Measurements from ENCODE around the gene TFB2M. TPM values are rescaled to one million over a fixed set of nuclear protein-coding genes. Genes with fewer than 3 reads are reported as not detected.
A peak's percentile ranks its signal among the peaks of the same experiment; 100 is the strongest.

Gene TFB2M
- polyA plus RNA-seq, 6 donors from 2014 or later = 19.2 to 24.0 (median 22.6) TPM

GRCh38 chr1:246513619-246514343 lies 52.3 kb downstream of the TFB2M start:
- no peak overlapping the region for H3K4me3 Mint-ChIP-seq
- no peak overlapping the region for H3K27ac Mint-ChIP-seq
- no peaks in the 10 kb centered on the region for H3K27me3 Mint-ChIP-seq
- ATAC-seq (ENCODE audit: low read depth in 2 of 2) (no peak), DNase-seq (no peak)
- H3K9me3 Mint-ChIP-seq = peaks cover 0 to 23% (median 16%) of the 10 kb centered on the region in 7 donors
- H3K4me1 Mint-ChIP-seq = no peaks in the 10 kb centered on the region
- H3K36me3 Mint-ChIP-seq = no peaks in the 10 kb centered on the region

GRCh38 chr1:246513041-246513440 lies 53.0 kb downstream of the TFB2M start:
- H3K9me3 Mint-ChIP-seq = peaks cover 0 to 23% (median 16%) of the 10 kb centered on the region in 7 donors
- peak overlapping the region in 1 of 6 donors; percentile 57 for H3K27ac Mint-ChIP-seq
- no peak for DNase-seq
- no peaks in the 10 kb centered on the region for H3K36me3 Mint-ChIP-seq
- H3K27me3 Mint-ChIP-seq = no peaks in the 10 kb centered on the region
- H3K4me3 Mint-ChIP-seq = no peak overlapping the region
- ATAC-seq (ENCODE audit: low read depth in 2 of 2) = no peak
- H3K4me1 Mint-ChIP-seq = peaks cover 0 to 2% (median 0%) of the 10 kb centered on the region in 3 donors

- Mint-ChIP-seq H3K27ac (no peak overlapping the region), H3K9me3 (peaks cover 0 to 23% (median 16%) of the 10 kb centered on the region in 7 donors), H3K27me3 (no peaks in the 10 kb centered on the region), H3K36me3 (no peaks in the 10 kb centered on the region), H3K4me1 (peaks cover 2 to 6% (median 3%) of the 10 kb centered on the region in 3 donors), H3K4me3 (peak overlapping the region in 2 of 8 donors; percentile 35 to 60)
- ATAC-seq (ENCODE audit: low read depth in 2 of 2) = no peak
- no peak for DNase-seq
Observed at GRCh38 chr1:246512635-246513034, 53.4 kb downstream of the TFB2M start.

GRCh38 chr1:246512230-246512629 lies 53.8 kb downstream of the TFB2M start:
- Mint-ChIP-seq H3K9me3 (peaks cover 0 to 23% (median 16%) of the 10 kb centered on the region in 7 donors), H3K27me3 (no peaks in the 10 kb centered on the region), H3K4me3 (no peak overlapping the region), H3K27ac (no peak overlapping the region), H3K4me1 (peaks cover 6 to 10% (median 7%) of the 10 kb centered on the region in 3 donors), H3K36me3 (no peaks in the 10 kb centered on the region)
- ATAC-seq (ENCODE audit: low read depth in 2 of 2) = no peak
- no peak for DNase-seq

GRCh38 chr1:246511203-246511602 lies 54.9 kb downstream of the TFB2M start:
- Mint-ChIP-seq H3K27me3 (no peaks in the 10 kb centered on the region), H3K4me3 (no peak overlapping the region), H3K4me1 (peaks cover 12 to 14% (median 12%) of the 10 kb centered on the region in 3 donors), H3K9me3 (peaks cover 0 to 23% (median 16%) of the 10 kb centered on the region in 7 donors), H3K27ac (no peak overlapping the region), H3K36me3 (no peaks in the 10 kb centered on the region)
- DNase-seq = no peak
- ATAC-seq (ENCODE audit: low read depth in 2 of 2) = no peak

GRCh38 chr1:246510147-246511030 lies 55.7 kb downstream of the TFB2M start:
- H3K36me3 Mint-ChIP-seq = no peaks in the 10 kb centered on the region
- H3K4me3 Mint-ChIP-seq = no peak overlapping the region
- ATAC-seq (ENCODE audit: low read depth in 2 of 2) = no peak
- H3K27me3 Mint-ChIP-seq = no peaks in the 10 kb centered on the region
- peaks cover 20 to 22% (median 20%) of the 10 kb centered on the region in 3 donors for H3K4me1 Mint-ChIP-seq
- peaks cover 0 to 17% (median 10%) of the 10 kb centered on the region in 7 donors for H3K9me3 Mint-ChIP-seq
- H3K27ac Mint-ChIP-seq = no peak overlapping the region
- DNase-seq = no peak

GRCh38 chr1:246508897-246509688 lies 57.0 kb downstream of the TFB2M start:
- Mint-ChIP-seq H3K4me1 (peaks cover 21 to 25% (median 23%) of the 10 kb centered on the region in 3 donors), H3K9me3 (peaks cover 0 to 6% (median 0%) of the 10 kb centered on the region in 7 donors), H3K27me3 (no peaks in the 10 kb centered on the region), H3K4me3 (peak overlapping the region in 3 of 8 donors; percentile 29 to 30 (median 30)), H3K36me3 (no peaks in the 10 kb centered on the region), H3K27ac (no peak overlapping the region)
- DNase-seq (no peak), ATAC-seq (ENCODE audit: low read depth in 2 of 2) (no peak)

GRCh38 chr1:246506674-246507481 lies 59.2 kb downstream of the TFB2M start, which contains the start of gene SMYD3:
Gene SMYD3, minus strand, starts transcription at chr1:246507279.
- Mint-ChIP-seq H3K9me3 (no peaks in the 10 kb centered on the region), H3K4me3 (peak within 1 kb of the TSS; percentile 79 to 97 (median 91)), H3K4me1 (peaks cover 21 to 28% (median 25%) of the 10 kb centered on the region in 3 donors), H3K27me3 (no peaks in the 10 kb centered on the region), H3K36me3 (no peaks in the 10 kb centered on the region), H3K27ac (peak within 1 kb of the TSS; percentile 84 to 93 (median 91))
- ATAC-seq (ENCODE audit: low read depth in 2 of 2) (peak; percentile 84 to 87), DNase-seq (peak; percentile 75)

- ATAC-seq (ENCODE audit: low read depth in 2 of 2) = peak; percentile 5 to 15
- no peaks in the 10 kb centered on the region for H3K36me3 Mint-ChIP-seq
- peak overlapping the region; percentile 79 to 97 (median 91) for H3K4me3 Mint-ChIP-seq
- no peaks in the 10 kb centered on the region for H3K9me3 Mint-ChIP-seq
- no peaks in the 10 kb centered on the region for H3K27me3 Mint-ChIP-seq
- peaks cover 21 to 28% (median 25%) of the 10 kb centered on the region in 3 donors for H3K4me1 Mint-ChIP-seq
- peak overlapping the region in 5 of 6 donors; percentile 12 to 90 (median 84) for H3K27ac Mint-ChIP-seq
- no peak for DNase-seq
Observed at GRCh38 chr1:246506367-246506673, 59.7 kb downstream of the TFB2M start.

GRCh38 chr1:246503341-246503740 lies 62.7 kb downstream of the TFB2M start:
- H3K4me3 Mint-ChIP-seq = peak overlapping the region in 2 of 8 donors; percentile 37 to 43
- no peaks in the 10 kb centered on the region for H3K27me3 Mint-ChIP-seq
- no peaks in the 10 kb centered on the region for H3K9me3 Mint-ChIP-seq
- H3K36me3 Mint-ChIP-seq = no peaks in the 10 kb centered on the region
- peaks cover 21 to 28% (median 25%) of the 10 kb centered on the region in 3 donors for H3K4me1 Mint-ChIP-seq
- H3K27ac Mint-ChIP-seq = peak overlapping the region in 1 of 6 donors; percentile 80
- ATAC-seq (ENCODE audit: low read depth in 2 of 2) = no peak
- DNase-seq = no peak

GRCh38 chr1:246497331-246497915 lies 68.6 kb downstream of the TFB2M start:
- ATAC-seq (ENCODE audit: low read depth in 2 of 2) (peak; percentile 51 to 63), DNase-seq (peak; percentile 59)
- Mint-ChIP-seq H3K27ac (peak overlapping the region in 1 of 6 donors; percentile 19), H3K4me1 (peaks cover 4 to 5% (median 4%) of the 10 kb centered on the region in 3 donors), H3K27me3 (no peaks in the 10 kb centered on the region), H3K4me3 (no peak overlapping the region), H3K36me3 (no peaks in the 10 kb centered on the region), H3K9me3 (no peaks in the 10 kb centered on the region)

GRCh38 chr1:246492611-246493245 lies 73.3 kb downstream of the TFB2M start:
- DNase-seq (no peak), ATAC-seq (ENCODE audit: low read depth in 2 of 2) (no peak)
- no peaks in the 10 kb centered on the region for H3K9me3 Mint-ChIP-seq
- H3K27me3 Mint-ChIP-seq = no peaks in the 10 kb centered on the region
- peaks cover 4 to 12% (median 6%) of the 10 kb centered on the region in 3 donors for H3K4me1 Mint-ChIP-seq
- H3K27ac Mint-ChIP-seq = peak overlapping the region in 1 of 6 donors; percentile 46
- H3K4me3 Mint-ChIP-seq = no peak overlapping the region
- no peaks in the 10 kb centered on the region for H3K36me3 Mint-ChIP-seq

All from naive B cell (primary cell).